ENCODE measurements around the gene PIGK.
A peak's percentile ranks its signal among the peaks of the same experiment; 100 is the strongest.

PIGK gene

GRCh38 chr1:77126307-77126706, 92.9 kb downstream of the PIGK start:
- no peaks in the 10 kb centered on the region for H3K4me1 ChIP-seq (ENCODE audit: insufficient read depth, low read length)

GRCh38 chr1:77121503-77121902, 97.7 kb downstream of the PIGK start:
- Histone ChIP-seq H3K4me3 (ENCODE audit: low read depth in 1 of 2, low read length in 2 of 2) (no peak overlapping the region), H3K4me1 (ENCODE audit: insufficient read depth, low read length) (no peaks in the 10 kb centered on the region)
- ATAC-seq (ENCODE audit: insufficient read depth, low read depth) = no peak

More at GRCh38 chr1:77126307-77126706, 92.9 kb downstream of the PIGK start:
- Histone ChIP-seq H3K36me3 (ENCODE audit: insufficient read depth, low read length) (no peaks in the 10 kb centered on the region), H3K4me3 (ENCODE audit: low read depth in 1 of 2, low read length in 2 of 2) (no peak overlapping the region), H4K20me1 (ENCODE audit: insufficient read depth, low read length) (no peaks in the 10 kb centered on the region), H3K9me3 (ENCODE audit: insufficient read depth, low read length, severe bottlenecking) (no peaks in the 10 kb centered on the region), H3K27ac (ENCODE audit: low read length) (no peak overlapping the region), H3K27me3 (ENCODE audit: insufficient read depth, low read length, poor library complexity) (no peaks in the 10 kb centered on the region), H3K4me2 (ENCODE audit: insufficient read depth, low read length) (no peak overlapping the region), H2AFZ (ENCODE audit: low read depth, low read length) (no peak overlapping the region), H3K9ac (ENCODE audit: low read depth, low read length) (no peak overlapping the region), H3K79me2 (ENCODE audit: insufficient read depth, low read length) (no peaks in the 10 kb centered on the region)
- ATAC-seq (ENCODE audit: insufficient read depth, low read depth) = peak; percentile 54; the same call in 2 of the 3 replicates
- no peak for DNase-seq
- no peak for TF ChIP-seq EZH2 (IDR thresholded peaks at IDR 0.05; ENCODE audit: borderline replicate concordance, low read depth, low read length, severe bottlenecking)
- TF ChIP-seq CTCF (IDR thresholded peaks at IDR 0.05; ENCODE audit: borderline replicate concordance, extremely low read depth, low read length, poor library complexity, severe bottlenecking) = peak; percentile 55

GRCh38 chr1:77120950-77121349, 98.3 kb downstream of the PIGK start:
- Histone ChIP-seq H3K36me3 (ENCODE audit: insufficient read depth, low read length) (0 out of 2 replicates have a peak, but pooled peaks cover 2% of the 10 kb centered on the region), H3K4me2 (ENCODE audit: insufficient read depth, low read length) (no peak overlapping the region), H3K9me3 (ENCODE audit: insufficient read depth, low read length, severe bottlenecking) (no peaks in the 10 kb centered on the region), H4K20me1 (ENCODE audit: insufficient read depth, low read length) (no peaks in the 10 kb centered on the region), H3K9ac (ENCODE audit: low read depth, low read length) (no peak overlapping the region), H3K27me3 (ENCODE audit: insufficient read depth, low read length, poor library complexity) (no peaks in the 10 kb centered on the region), H3K79me2 (ENCODE audit: insufficient read depth, low read length) (no peaks in the 10 kb centered on the region), H3K27ac (ENCODE audit: low read length) (no peak overlapping the region), H3K4me3 (ENCODE audit: low read depth in 1 of 2, low read length in 2 of 2) (no peak overlapping the region), H3K4me1 (ENCODE audit: insufficient read depth, low read length) (no peaks in the 10 kb centered on the region), H2AFZ (ENCODE audit: low read depth, low read length) (no peak overlapping the region)
- DNase-seq (no peak), ATAC-seq (ENCODE audit: insufficient read depth, low read depth) (no peak; the same call in 2 of the 3 replicates)
- TF ChIP-seq EZH2 (IDR thresholded peaks at IDR 0.05; ENCODE audit: borderline replicate concordance, low read depth, low read length, severe bottlenecking) (no peak), CTCF (IDR thresholded peaks at IDR 0.05; ENCODE audit: borderline replicate concordance, extremely low read depth, low read length, poor library complexity, severe bottlenecking) (no peak)

More at GRCh38 chr1:77121503-77121902, 97.7 kb downstream of the PIGK start:
- Histone ChIP-seq H3K27me3 (ENCODE audit: insufficient read depth, low read length, poor library complexity) (no peaks in the 10 kb centered on the region), H3K36me3 (ENCODE audit: insufficient read depth, low read length) (0 out of 2 replicates have a peak, but pooled peaks cover 2% of the 10 kb centered on the region), H4K20me1 (ENCODE audit: insufficient read depth, low read length) (no peaks in the 10 kb centered on the region), H3K9me3 (ENCODE audit: insufficient read depth, low read length, severe bottlenecking) (no peaks in the 10 kb centered on the region), H2AFZ (ENCODE audit: low read depth, low read length) (no peak overlapping the region), H3K27ac (ENCODE audit: low read length) (no peak overlapping the region), H3K9ac (ENCODE audit: low read depth, low read length) (no peak overlapping the region), H3K4me2 (ENCODE audit: insufficient read depth, low read length) (no peak overlapping the region), H3K79me2 (ENCODE audit: insufficient read depth, low read length) (no peaks in the 10 kb centered on the region)
- DNase-seq = no peak
- TF ChIP-seq EZH2 (IDR thresholded peaks at IDR 0.05; ENCODE audit: borderline replicate concordance, low read depth, low read length, severe bottlenecking) (no peak), CTCF (IDR thresholded peaks at IDR 0.05; ENCODE audit: borderline replicate concordance, extremely low read depth, low read length, poor library complexity, severe bottlenecking) (no peak)
